ENCODE data around the gene CCDC185.

CCDC185 gene

DNA sequence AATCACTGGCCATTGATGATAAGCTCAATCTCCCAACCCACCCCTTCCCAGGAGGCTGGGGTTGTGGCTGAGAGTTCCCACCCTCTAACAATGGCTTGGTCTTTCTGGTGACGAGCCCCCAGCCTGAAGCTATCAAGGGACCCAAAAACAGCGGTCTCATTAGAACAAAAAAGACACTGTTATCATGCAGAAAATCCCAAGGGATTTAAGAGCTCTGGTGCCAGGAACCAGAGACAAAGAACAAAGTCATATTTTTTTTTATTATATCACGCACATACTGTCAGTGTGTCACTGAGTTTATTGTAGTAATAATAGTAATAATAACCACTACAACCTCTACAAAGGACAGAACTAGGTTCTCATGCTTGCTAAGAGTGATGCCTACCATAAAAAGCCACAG is 43.9 kb downstream of the CCDC185 start:
- DNase-seq: no peak

GRCh38 chr1:223443397-223443796 is 50.2 kb downstream of the CCDC185 start:
- DNase-seq: no peak

- DNase-seq: no peak
Measured at GRCh38 chr1:223444411-223444810, 51.2 kb downstream of the CCDC185 start.
